ENCODE measurements around the gene KRT77. TPM values are rescaled to one million over a fixed set of nuclear protein-coding genes. Genes with fewer than 3 reads are reported as not detected.

KRT77 gene
- total and polyA plus RNA-seq, 2 experiments from 2014 or later: not detected

GRCh38 chr12:52645120-52645761 lies 58.1 kb downstream of the KRT77 start (continued):
- TF ChIP-seq NANOG (IDR thresholded peaks at IDR 0.05; ENCODE audit: borderline replicate concordance) (no peak), JUNB (IDR thresholded peaks at IDR 0.05; ENCODE audit: unreplicated experiment) (no peak), POLR2AphosphoS5 (IDR thresholded peaks at IDR 0.05; ENCODE audit: low read depth) (no peak), EZH2phosphoT487 (IDR thresholded peaks at IDR 0.05; ENCODE audit: unreplicated experiment) (no peak), ETS1 (IDR thresholded peaks at IDR 0.05) (no peak), CREB1 (CRISPR knock-in tag; IDR thresholded peaks at IDR 0.05; ENCODE audit: low read depth) (no peak), ZNF331 (CRISPR knock-in tag; IDR thresholded peaks at IDR 0.05; ENCODE audit: low read depth) (no peak)
- TF ChIP-seq, protein P1, sequence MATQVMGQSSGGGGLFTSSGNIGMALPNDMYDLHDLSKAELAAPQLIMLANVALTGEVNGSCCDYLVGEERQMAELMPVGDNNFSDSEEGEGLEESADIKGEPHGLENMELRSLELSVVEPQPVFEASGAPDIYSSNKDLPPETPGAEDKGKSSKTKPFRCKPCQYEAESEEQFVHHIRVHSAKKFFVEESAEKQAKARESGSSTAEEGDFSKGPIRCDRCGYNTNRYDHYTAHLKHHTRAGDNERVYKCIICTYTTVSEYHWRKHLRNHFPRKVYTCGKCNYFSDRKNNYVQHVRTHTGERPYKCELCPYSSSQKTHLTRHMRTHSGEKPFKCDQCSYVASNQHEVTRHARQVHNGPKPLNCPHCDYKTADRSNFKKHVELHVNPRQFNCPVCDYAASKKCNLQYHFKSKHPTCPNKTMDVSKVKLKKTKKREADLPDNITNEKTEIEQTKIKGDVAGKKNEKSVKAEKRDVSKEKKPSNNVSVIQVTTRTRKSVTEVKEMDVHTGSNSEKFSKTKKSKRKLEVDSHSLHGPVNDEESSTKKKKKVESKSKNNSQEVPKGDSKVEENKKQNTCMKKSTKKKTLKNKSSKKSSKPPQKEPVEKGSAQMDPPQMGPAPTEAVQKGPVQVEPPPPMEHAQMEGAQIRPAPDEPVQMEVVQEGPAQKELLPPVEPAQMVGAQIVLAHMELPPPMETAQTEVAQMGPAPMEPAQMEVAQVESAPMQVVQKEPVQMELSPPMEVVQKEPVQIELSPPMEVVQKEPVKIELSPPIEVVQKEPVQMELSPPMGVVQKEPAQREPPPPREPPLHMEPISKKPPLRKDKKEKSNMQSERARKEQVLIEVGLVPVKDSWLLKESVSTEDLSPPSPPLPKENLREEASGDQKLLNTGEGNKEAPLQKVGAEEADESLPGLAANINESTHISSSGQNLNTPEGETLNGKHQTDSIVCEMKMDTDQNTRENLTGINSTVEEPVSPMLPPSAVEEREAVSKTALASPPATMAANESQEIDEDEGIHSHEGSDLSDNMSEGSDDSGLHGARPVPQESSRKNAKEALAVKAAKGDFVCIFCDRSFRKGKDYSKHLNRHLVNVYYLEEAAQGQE (IDR thresholded peaks at IDR 0.05; ENCODE audit: unreplicated experiment): no peak

DNA sequence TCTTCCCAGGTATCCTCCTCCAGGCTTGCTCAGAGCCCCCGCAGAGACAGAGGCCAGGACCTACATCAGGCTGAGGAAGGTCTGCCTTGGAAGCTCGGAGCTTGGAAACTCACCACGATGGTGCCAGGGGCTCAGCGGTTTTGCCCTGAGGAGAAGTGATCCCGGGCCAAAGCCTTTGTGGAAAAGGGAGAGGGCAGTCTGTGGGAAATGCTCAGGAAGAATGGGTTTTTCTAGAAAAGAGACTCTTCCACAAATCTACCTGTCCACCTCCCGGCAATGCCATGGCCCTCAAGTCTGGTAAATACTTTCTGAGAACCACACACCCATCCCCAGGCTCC lies 59.3 kb downstream of the KRT77 start:
- Mint-ChIP-seq H3K36me3 (ENCODE audit: low read depth) (no peaks in the 10 kb centered on the region), H3K4me1 (no peaks in the 10 kb centered on the region), H3K4me3 (no peak overlapping the region), H3K27ac (no peak overlapping the region), H3K27me3 (ENCODE audit: insufficient read depth, low read depth, poor library complexity) (no peaks in the 10 kb centered on the region), H3K9me3 (no peaks in the 10 kb centered on the region)
- Histone ChIP-seq H3K27me3 (ENCODE audit: insufficient read depth) (no peaks in the 10 kb centered on the region), H3K4me2 (no peak overlapping the region), H2AFZ (no peak overlapping the region), H3K4me3 (no peak overlapping the region), H3K9me2 (ENCODE audit: insufficient read depth) (no peaks in the 10 kb centered on the region), H3K27ac (ENCODE audit: low read depth) (no peak overlapping the region), H3K36me3 (ENCODE audit: insufficient read depth) (no peaks in the 10 kb centered on the region), H3F3A (replicated peaks; ENCODE audit: low read depth) (no peaks in the 10 kb centered on the region), H3K79me2 (replicated peaks; ENCODE audit: insufficient read depth) (no peaks in the 10 kb centered on the region), H3K4me1 (ENCODE audit: insufficient read depth) (no peaks in the 10 kb centered on the region), H4K20me1 (replicated peaks; ENCODE audit: insufficient read depth) (no peaks in the 10 kb centered on the region)
- no peak for ATAC-seq
- DNase-seq (ENCODE audit: low spot score): no peak
- no peak for TF ChIP-seq EZH2phosphoT487 (IDR thresholded peaks at IDR 0.05; ENCODE audit: unreplicated experiment)
- no peak for TF ChIP-seq JUNB (IDR thresholded peaks at IDR 0.05; ENCODE audit: unreplicated experiment)
- no peak for TF ChIP-seq NANOG (IDR thresholded peaks at IDR 0.05; ENCODE audit: borderline replicate concordance)
- TF ChIP-seq, protein P2, sequence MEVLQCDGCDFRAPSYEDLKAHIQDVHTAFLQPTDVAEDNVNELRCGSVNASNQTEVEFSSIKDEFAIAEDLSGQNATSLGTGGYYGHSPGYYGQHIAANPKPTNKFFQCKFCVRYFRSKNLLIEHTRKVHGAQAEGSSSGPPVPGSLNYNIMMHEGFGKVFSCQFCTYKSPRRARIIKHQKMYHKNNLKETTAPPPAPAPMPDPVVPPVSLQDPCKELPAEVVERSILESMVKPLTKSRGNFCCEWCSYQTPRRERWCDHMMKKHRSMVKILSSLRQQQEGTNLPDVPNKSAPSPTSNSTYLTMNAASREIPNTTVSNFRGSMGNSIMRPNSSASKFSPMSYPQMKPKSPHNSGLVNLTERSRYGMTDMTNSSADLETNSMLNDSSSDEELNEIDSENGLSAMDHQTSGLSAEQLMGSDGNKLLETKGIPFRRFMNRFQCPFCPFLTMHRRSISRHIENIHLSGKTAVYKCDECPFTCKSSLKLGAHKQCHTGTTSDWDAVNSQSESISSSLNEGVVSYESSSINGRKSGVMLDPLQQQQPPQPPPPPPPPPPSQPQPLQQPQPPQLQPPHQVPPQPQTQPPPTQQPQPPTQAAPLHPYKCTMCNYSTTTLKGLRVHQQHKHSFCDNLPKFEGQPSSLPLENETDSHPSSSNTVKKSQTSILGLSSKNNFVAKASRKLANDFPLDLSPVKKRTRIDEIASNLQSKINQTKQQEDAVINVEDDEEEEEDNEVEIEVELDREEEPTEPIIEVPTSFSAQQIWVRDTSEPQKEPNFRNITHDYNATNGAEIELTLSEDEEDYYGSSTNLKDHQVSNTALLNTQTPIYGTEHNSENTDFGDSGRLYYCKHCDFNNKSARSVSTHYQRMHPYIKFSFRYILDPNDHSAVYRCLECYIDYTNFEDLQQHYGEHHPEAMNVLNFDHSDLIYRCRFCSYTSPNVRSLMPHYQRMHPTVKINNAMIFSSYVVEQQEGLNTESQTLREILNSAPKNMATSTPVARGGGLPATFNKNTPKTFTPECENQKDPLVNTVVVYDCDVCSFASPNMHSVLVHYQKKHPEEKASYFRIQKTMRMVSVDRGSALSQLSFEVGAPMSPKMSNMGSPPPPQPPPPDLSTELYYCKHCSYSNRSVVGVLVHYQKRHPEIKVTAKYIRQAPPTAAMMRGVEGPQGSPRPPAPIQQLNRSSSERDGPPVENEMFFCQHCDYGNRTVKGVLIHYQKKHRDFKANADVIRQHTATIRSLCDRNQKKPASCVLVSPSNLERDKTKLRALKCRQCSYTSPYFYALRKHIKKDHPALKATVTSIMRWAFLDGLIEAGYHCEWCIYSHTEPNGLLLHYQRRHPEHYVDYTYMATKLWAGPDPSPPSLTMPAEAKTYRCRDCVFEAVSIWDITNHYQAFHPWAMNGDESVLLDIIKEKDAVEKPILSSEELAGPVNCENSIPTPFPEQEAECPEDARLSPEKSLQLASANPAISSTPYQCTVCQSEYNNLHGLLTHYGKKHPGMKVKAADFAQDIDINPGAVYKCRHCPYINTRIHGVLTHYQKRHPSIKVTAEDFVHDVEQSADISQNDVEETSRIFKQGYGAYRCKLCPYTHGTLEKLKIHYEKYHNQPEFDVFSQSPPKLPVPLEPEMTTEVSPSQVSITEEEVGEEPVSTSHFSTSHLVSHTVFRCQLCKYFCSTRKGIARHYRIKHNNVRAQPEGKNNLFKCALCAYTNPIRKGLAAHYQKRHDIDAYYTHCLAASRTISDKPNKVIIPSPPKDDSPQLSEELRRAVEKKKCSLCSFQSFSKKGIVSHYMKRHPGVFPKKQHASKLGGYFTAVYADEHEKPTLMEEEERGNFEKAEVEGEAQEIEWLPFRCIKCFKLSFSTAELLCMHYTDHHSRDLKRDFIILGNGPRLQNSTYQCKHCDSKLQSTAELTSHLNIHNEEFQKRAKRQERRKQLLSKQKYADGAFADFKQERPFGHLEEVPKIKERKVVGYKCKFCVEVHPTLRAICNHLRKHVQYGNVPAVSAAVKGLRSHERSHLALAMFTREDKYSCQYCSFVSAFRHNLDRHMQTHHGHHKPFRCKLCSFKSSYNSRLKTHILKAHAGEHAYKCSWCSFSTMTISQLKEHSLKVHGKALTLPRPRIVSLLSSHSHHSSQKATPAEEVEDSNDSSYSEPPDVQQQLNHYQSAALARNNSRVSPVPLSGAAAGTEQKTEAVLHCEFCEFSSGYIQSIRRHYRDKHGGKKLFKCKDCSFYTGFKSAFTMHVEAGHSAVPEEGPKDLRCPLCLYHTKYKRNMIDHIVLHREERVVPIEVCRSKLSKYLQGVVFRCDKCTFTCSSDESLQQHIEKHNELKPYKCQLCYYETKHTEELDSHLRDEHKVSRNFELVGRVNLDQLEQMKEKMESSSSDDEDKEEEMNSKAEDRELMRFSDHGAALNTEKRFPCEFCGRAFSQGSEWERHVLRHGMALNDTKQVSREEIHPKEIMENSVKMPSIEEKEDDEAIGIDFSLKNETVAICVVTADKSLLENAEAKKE (CRISPR knock-in tag; IDR thresholded peaks at IDR 0.05): no peak
- TF ChIP-seq, protein P1 (IDR thresholded peaks at IDR 0.05; ENCODE audit: unreplicated experiment): no peak

Measured in GM23338 (cell line).